GM19452 (cell line): ENCODE measurements around the gene MPP7.
"Not testable (repeated sequence)": the region's sequence is repeated elsewhere in the genome, so short reads cannot be mapped to it uniquely, and the experiment has no call there.

Source experiments
- ATAC-seq: cut with Tn5 transposase; IDR thresholded peaks from one replicate; pipeline ENCODE4 v1.9.1; 2021; ENCODE audit not compliant: unreplicated experiment

MPP7 gene

DNA sequence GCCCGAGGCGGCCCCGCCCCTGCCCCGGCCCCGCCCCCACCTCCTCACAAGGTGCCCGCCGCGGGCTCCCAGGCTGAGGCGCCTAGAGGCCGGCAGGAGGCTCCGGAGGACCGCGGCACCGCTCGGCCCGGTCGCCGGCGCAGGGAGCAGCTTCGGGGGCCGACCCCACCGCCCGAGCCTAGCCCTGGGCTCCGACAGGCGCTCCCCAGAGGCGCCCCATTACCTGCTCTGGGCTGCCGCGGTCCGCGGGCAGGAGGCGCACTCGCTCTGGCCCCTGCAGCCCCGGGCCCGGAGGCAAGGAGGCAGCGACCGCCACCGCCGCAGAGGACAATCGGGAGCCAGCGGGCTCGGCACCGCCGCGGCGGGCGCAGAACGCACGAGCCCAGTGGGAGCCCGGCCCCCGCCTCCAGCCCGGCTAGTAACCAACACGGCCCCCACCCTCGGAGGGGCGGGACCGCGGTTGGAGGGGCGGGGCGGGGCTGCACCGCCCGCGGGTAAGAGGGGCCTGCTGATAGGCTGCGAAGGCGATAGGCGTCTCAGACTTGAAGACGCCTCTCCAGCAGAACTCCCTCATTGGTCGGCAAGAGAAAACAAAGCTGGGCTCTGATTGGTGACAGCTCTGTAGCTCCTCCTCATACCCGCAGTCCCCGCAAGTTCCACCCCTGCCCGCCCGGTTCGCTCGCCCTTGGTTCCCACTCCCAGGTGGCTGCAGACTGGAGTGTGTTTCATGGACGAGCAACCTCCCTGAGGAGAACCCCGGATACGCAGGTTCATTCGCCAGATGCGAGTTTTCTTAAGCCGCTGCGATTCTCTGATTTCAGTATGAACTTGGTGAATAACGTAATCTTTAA is at the start of gene MPP7:
MPP7 (minus strand) TSS at position 427 of the 851 bp plus-strand sequence. CDS start 64,460 bp downstream, outside the sequence.
- peak; percentile 99 for ATAC-seq

DNA sequence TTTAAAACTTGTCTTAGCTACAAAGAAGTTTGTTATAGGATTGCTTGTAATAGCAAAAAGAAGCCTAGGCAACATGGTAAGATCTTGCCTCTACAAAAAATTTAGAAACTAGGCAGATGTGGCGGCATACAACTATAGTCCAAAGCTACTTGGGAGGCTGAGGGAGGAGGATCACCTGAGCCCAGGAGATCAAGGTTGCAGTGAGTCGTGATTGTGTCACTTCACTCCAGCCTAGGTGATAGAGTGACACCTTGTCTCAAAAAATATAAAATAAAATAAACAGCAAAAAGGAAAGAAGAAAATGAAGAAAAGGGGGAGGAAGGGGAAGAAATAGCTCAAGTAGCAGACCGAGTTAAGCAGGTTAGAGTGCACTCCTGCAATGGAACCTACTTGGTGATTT is 47.0 kb upstream of the MPP7 start:
- no peak for ATAC-seq

DNA sequence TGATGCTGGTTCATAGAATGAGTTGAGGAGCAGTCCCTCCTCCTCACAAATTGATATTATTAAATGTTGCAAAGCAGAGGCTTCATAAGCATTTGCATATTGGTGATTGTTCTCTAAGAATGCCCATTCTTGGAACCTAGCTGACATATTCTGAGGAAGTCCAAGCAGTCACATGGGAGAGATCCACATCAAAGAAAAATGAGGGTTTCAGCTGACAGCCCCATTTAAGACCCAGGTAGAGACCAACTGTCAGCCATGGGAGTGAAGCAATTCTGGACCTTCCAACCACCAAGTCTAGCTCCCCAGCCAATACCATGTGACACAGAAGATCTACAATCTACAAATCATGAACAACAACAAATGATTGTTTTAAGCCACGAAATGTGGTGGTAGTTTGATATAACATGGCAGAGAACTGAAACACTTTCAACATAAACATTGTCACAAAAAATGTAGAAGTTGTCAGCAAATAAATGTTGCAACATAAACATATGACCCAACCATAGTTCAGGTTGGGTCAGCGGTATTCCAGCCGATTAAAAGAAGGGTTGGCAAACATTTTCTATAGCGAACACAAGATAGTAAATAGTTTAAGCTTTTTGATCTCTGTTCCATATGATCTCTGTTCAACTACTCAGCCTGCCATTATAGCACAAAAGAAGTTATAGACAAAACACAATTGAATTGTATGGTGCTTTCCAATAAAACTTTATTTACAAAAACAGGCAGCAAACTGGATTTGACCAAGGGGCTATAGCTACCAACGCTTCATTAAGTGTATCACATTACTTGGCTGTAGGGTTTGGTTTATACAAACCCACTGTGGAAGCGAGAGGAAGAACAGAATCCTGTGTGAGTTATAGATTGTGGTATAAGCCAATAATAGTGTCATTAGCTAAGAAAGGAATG is 41.4 kb upstream of the MPP7 start:
- no peak for ATAC-seq

DNA sequence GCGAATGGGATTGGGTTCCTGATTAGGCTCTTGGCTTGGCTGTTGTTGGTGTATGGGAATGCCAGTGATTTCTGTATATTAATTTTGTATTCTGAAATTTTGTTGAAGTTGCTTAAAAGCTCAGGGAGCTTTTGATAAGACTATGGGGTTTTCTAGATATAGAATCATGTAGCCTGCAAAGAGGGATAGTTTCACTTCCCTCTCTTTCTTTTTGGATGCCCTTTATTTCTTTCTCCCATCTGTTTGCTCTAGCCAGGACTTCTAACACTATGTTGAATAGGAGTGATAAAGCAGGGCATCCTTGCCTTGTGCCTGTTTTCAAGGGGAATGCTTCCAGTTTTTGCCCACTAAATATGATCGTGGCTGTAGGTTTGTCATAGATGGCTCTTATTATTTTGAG is 40.4 kb upstream of the MPP7 start:
- ATAC-seq: no peak

- not testable (repeated sequence) for ATAC-seq
Measured at GRCh38 chr10:28341679-28342078, 38.8 kb upstream of the MPP7 start.

GRCh38 chr10:28332726-28333125 is 29.9 kb upstream of the MPP7 start:
- no peak for ATAC-seq

GRCh38 chr10:28331841-28332240 is 29.0 kb upstream of the MPP7 start:
- ATAC-seq: no peak

DNA sequence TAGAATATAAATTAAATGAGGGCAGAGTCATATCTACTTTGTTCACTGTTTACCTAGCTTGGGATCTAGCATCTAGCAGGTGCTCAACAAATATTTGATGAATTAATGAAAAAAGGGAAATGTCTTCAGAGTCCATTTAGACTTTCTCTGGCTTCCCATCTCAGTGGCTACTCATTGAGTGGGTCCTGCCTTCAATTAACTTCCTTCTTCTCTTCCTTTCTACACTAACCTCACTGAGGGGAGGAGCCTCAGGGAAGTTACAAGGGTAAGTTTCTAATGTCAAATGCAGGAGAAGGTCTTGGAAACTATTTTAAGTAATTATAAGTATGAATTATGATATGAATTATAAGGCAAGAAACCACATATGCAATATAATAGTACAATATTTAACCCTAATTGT is 28.2 kb upstream of the MPP7 start:
- no peak for ATAC-seq

- ATAC-seq: no peak
Measured at GRCh38 chr10:28328346-28328745, 25.5 kb upstream of the MPP7 start.

DNA sequence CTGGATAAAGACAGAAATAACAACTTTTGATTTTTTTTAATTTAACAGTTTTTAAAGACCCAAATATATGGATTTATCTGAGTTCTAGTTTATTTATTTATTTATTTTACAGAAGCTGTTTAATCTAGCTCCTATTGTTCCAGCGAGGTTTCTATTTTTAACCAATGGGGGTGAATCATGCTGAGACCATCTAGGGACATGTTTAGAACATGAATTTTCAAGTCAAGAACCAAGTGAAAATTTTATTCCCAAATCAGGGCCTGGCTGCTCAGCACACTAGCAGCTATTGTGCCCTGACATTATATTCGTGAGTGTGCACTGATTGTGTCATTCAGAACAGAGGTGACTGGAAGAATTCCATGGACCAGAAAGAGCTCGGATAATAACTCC is 24.6 kb upstream of the MPP7 start:
- no peak for ATAC-seq

DNA sequence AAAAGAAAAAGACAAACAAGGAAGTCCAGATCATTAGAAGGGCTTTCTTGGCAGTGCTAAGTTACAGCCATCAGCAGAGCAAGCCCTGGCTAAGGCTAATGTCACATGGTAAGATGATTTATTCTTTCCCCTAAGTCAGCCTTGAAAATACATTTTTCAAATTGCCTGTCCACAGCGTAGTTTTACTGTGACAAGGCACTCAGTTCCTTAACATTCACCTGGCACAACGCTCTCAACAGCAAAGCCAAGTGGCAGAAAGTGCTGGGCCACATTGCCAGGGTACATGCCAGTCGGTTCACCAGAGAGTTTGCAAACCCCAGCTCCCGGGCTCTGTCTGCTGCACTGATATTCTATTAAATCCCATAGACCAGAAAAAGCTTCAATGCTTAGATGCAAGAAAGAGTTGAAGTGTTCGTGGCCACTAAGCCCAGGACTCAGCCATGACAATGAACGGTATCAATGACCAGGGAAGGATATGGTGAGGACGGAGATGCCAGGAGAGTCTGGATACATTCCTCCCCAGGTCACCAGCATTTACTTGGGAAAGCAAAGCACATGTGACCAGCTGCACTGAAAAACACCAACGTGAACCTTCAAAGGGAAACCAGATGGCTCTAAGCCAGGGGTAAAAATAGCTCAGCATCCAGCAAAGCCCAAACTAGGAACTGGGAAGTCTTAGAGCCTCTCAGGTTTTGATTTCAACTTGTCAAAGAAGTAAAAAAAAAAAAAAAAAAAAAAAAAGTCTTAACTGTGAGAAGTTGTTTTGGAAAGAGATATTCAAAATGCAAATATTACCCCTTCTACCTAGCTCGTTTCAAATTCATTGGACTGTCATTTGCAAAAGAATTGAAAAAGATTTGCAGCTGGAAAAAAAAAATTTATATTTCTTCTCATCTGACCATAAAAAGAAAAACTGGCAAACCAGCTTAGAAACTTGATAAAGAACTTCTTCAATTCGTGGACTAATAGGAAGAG is 23.9 kb upstream of the MPP7 start:
- ATAC-seq: no peak

GRCh38 chr10:28320799-28321198 is 17.9 kb upstream of the MPP7 start:
- ATAC-seq: no peak

- no peak for ATAC-seq
Measured at GRCh38 chr10:28320090-28320489, 17.2 kb upstream of the MPP7 start.

GRCh38 chr10:28319061-28319460 is 16.2 kb upstream of the MPP7 start:
- not testable (repeated sequence) for ATAC-seq

GRCh38 chr10:28318626-28319025 is 15.8 kb upstream of the MPP7 start:
- no peak for ATAC-seq

DNA sequence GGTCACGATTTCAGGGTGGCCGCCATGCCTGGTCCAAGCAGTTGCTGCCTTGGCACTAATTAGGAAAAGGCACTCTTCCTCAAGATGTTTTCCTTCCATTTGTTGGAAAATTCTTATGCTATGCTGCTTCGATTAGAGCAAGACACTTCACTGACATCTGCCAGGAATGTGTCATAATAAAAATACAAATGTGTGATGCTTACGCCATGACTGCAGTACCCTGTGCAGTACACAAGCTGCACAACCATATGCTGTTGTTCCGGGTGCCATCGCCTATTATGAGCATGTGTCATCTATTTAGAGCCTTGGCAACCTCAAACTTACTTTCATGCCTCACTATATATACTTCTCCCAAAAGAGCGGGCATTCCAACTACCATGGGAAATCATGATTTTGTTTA is 14.9 kb upstream of the MPP7 start:
- ATAC-seq: no peak

DNA sequence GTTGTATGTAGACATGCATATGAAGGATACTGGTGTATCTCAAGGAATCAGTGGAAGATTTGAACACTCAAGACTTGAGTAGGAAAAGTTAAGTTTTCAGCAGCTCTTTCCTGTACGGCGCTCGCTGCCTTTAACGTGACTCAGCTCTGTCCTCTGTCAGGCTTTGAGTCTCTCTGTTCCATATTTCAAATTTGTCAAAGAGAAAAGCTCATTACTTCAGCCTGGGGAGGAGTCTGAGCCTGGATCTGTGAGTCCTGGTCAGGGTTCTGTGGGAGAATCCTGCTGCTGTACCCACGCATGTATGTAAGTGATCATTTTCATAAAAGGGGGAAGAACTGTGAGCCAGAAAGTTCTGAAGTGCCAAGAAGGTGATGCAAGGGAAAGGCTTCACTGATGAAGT is 13.8 kb upstream of the MPP7 start:
- no peak for ATAC-seq

- ATAC-seq: no peak
Measured at GRCh38 chr10:28315140-28315539, 12.3 kb upstream of the MPP7 start.

DNA sequence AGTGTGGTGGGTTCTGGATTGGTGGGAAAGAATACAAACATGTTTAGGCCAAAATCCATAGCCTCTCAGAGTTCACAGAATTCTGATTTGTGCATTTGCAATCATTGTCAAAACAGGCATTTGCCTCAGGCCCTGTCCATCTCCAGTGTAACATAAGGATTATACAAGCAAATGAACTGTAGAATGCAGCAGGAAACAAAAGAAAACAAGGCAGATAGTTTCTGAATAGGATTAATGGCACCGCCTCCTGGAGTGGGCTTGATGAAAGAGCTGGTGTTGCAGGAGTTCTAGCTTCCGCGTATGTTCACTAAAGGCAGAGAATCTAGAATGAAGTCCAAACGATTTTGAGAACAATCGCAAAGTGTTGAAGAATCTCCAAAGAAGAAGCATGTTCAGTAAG is 11.3 kb upstream of the MPP7 start:
- no peak for ATAC-seq

- ATAC-seq: no peak
Measured at GRCh38 chr10:28312572-28312971, 9.7 kb upstream of the MPP7 start.

- no peak for ATAC-seq
Measured at GRCh38 chr10:28311104-28311503, 8.2 kb upstream of the MPP7 start.
